ENCODE results near the gene RETNLB. TPM values are rescaled to one million over a fixed set of nuclear protein-coding genes. Genes with fewer than 3 reads are reported as not detected.

The RETNLB gene
- total RNA-seq, 4 donors from 2014 or later = not detected

GRCh38 chr3:108736821-108737220, 20.4 kb downstream of the RETNLB start:
- no peak overlapping the region for H3K4me3 ChIP-seq (ENCODE audit: low read depth, poor library complexity, severe bottlenecking)
- TF ChIP-seq CTCF (IDR thresholded peaks at IDR 0.05) = no peak
- TF ChIP-seq POLR2A (IDR thresholded peaks at IDR 0.05) = no peak
- intact Hi-C loops (cut with DNase I; ENCODE audit: low total_unique reads) = no loop called here
- 73 to 77% methylated on average over 6 of the region's 6 CpGs for WGBS, 2 donors
- no peak for DNase-seq (ENCODE audit: low spot score in 2 of 2)

GRCh38 chr3:108728934-108729333, 28.3 kb downstream of the RETNLB start:
- intact Hi-C loops (cut with DNase I; ENCODE audit: low total_unique reads) = no loop called here
- no peak for DNase-seq (ENCODE audit: low spot score in 2 of 2)

GRCh38 chr3:108728105-108728504, 29.1 kb downstream of the RETNLB start:
- intact Hi-C loops (cut with DNase I; ENCODE audit: low total_unique reads) = no loop called here
- DNase-seq (ENCODE audit: low spot score in 2 of 2) = no peak
- H3K4me3 ChIP-seq (ENCODE audit: low read depth, poor library complexity, severe bottlenecking) = no peak overlapping the region
- TF ChIP-seq POLR2A (IDR thresholded peaks at IDR 0.05) (no peak), CTCF (IDR thresholded peaks at IDR 0.05) (no peak)

More at GRCh38 chr3:108728934-108729333, 28.3 kb downstream of the RETNLB start:
- 16 to 29% methylated on average over 1 of the region's 1 CpG for WGBS, 2 donors
- TF ChIP-seq CTCF (IDR thresholded peaks at IDR 0.05) (no peak), POLR2A (IDR thresholded peaks at IDR 0.05) (no peak)
- H3K4me3 ChIP-seq (ENCODE audit: low read depth, poor library complexity, severe bottlenecking) = no peak overlapping the region

- DNase-seq (ENCODE audit: low spot score in 2 of 2) = no peak
- intact Hi-C loops (cut with DNase I; ENCODE audit: low total_unique reads) = no loop called here
- 66 to 71% methylated on average over 4 of the region's 4 CpGs for WGBS, 2 donors
- H3K4me3 ChIP-seq (ENCODE audit: low read depth, poor library complexity, severe bottlenecking) = no peak overlapping the region
- TF ChIP-seq POLR2A (IDR thresholded peaks at IDR 0.05) (no peak), CTCF (IDR thresholded peaks at IDR 0.05) (no peak)
These were observed 33.1 kb downstream of the RETNLB start for GRCh38 chr3:108724101-108724500.

GRCh38 chr3:108722724-108723123, 34.5 kb downstream of the RETNLB start:
- no peak overlapping the region for H3K4me3 ChIP-seq (ENCODE audit: low read depth, poor library complexity, severe bottlenecking)
- no peak for DNase-seq (ENCODE audit: low spot score in 2 of 2)
- intact Hi-C loops (cut with DNase I; ENCODE audit: low total_unique reads) = no loop called here
- TF ChIP-seq POLR2A (IDR thresholded peaks at IDR 0.05) (no peak), CTCF (IDR thresholded peaks at IDR 0.05) (no peak)
- 89 to 91% methylated on average over 1 of the region's 1 CpG for WGBS, 2 donors

GRCh38 chr3:108719178-108719806, 37.9 kb downstream of the RETNLB start:
- intact Hi-C loops (cut with DNase I; ENCODE audit: low total_unique reads) = no loop called here
- WGBS, 2 donors = 32 to 39% methylated on average over 2 of the region's 2 CpGs

More at GRCh38 chr3:108719178-108719806, 37.9 kb downstream of the RETNLB start:
- TF ChIP-seq CTCF (IDR thresholded peaks at IDR 0.05) (no peak), POLR2A (IDR thresholded peaks at IDR 0.05) (no peak)
- no peak for DNase-seq (ENCODE audit: low spot score in 2 of 2)
- no peak overlapping the region for H3K4me3 ChIP-seq (ENCODE audit: low read depth, poor library complexity, severe bottlenecking)

All from lower leg skin (tissue), 4 donors.